ENCODE measurements around the gene HPCAL1. TPM values are rescaled to one million over a fixed set of nuclear protein-coding genes. Genes with fewer than 3 reads are reported as not detected.

The HPCAL1 gene
- total and polyA plus RNA-seq, 2 of the 8 experiments (the other 6 are each of a cell fraction or from before 2014, with no cell fraction given), result 5.8 to 8.6 TPM

GRCh38 chr2:10353931-10354330 is 51.2 kb downstream of the HPCAL1 start:
- H2BK20ac ChIP-seq (ENCODE audit: low read length), result no peak overlapping the region
- no peaks in the 10 kb centered on the region for H3K23me2 ChIP-seq (ENCODE audit: low read depth, low read length)
- H2BK15ac ChIP-seq (ENCODE audit: low read length), result no peak overlapping the region
- no peak overlapping the region for H3K56ac ChIP-seq (replicated peaks; ENCODE audit: insufficient read length, low read depth, low read length)
- DNase-seq (ENCODE audit: low read depth in 1 of 2, low spot score in 2 of 2) (no peak), FAIRE-seq (no peak)
- H4K5ac ChIP-seq (ENCODE audit: insufficient read length, low read depth, low read length), result no peak overlapping the region
- no peaks in the 10 kb centered on the region for H3K36me3 ChIP-seq (ENCODE audit: control insufficient read depth in 2 of 4, insufficient read depth in 4 of 4, low read length in 3 of 4)
- no peak overlapping the region for H2AFZ ChIP-seq (ENCODE audit: low read length)
- no peaks in the 10 kb centered on the region for H3K79me2 ChIP-seq (ENCODE audit: control insufficient read depth in 1 of 2, insufficient read depth in 2 of 2, low read length in 2 of 2)
- no peak overlapping the region for H3K4me2 ChIP-seq (ENCODE audit: insufficient read depth in 1 of 2, low read depth in 2 of 2, low read length in 2 of 2)
- H3K4me3 ChIP-seq (ENCODE audit: extremely low read depth in 1 of 4, insufficient read depth in 2 of 4, low read depth in 3 of 4, low read length in 4 of 4), result no peak overlapping the region
- H2BK120ac ChIP-seq (replicated peaks; ENCODE audit: low read depth, low read length), result no peak overlapping the region
- H3K14ac ChIP-seq (ENCODE audit: insufficient read length), result no peak overlapping the region
- H3K79me1 ChIP-seq (ENCODE audit: low read depth, low read length), result no peaks in the 10 kb centered on the region; the same call in 1 of the 2 replicates
- no peak overlapping the region for H4K8ac ChIP-seq (ENCODE audit: extremely low read depth, insufficient read depth, low read length)
- no peak overlapping the region for H3K27ac ChIP-seq (ENCODE audit: low read depth, low read length)
- ChIA-PET CTCF (ENCODE audit: partially characterized antibody) (interaction anchor here (0.9 to 2.2 kb wide), 4 partner anchors 8 to 30 kb away, joined by 3 to 6 read pairs (median 5); no protein-coding TSS in a partner anchor), POLR2A (ENCODE audit: partially characterized antibody) (interaction anchor here (1.6 to 2.4 kb wide), 2 partner anchors 9 to 10 kb away, joined by 4 read pairs; no protein-coding TSS in a partner anchor)
- H4K20me1 ChIP-seq (replicated peaks in 1 of 2; ENCODE audit: control insufficient read depth in 1 of 2, insufficient read depth in 2 of 2, low read length in 2 of 2), result no peaks in the 10 kb centered on the region
- H4K91ac ChIP-seq (replicated peaks; ENCODE audit: insufficient read length, low read length), result no peak overlapping the region
- WGBS, 2 experiments (ENCODE audit: extremely low coverage in 1 of 2, insufficient coverage in 1 of 2, insufficient read length in 1 of 2, insufficient replicate concordance in 2 of 2, low coverage in 1 of 2, low lambda C conversion rate in 2 of 2, missing lambda C conversion rate in 1 of 2), result 93% methylated on average over 9 of the region's 9 CpGs; no CpG with 5 or more reads in 1 of the 2 experiments
- H3K27me3 ChIP-seq (replicated peaks in 1 of 4; ENCODE audit: control insufficient read depth in 3 of 4, extremely low read depth in 1 of 4, insufficient read depth in 3 of 4, low read length in 3 of 4), result no peaks in the 10 kb centered on the region
- H3K9ac ChIP-seq (replicated peaks in 1 of 4; ENCODE audit: extremely low read depth in 1 of 4, low read depth in 3 of 4, low read length in 3 of 4), result no peak overlapping the region
- no peak for TF ChIP-seq ASH2L (IDR thresholded peaks at IDR 0.05; ENCODE audit: low read length)
- TF ChIP-seq RFX5 (IDR thresholded peaks at IDR 0.05; ENCODE audit: borderline replicate concordance, low read depth, low read length), result no peak
- no peak for TF ChIP-seq USF2 (IDR thresholded peaks at IDR 0.05; ENCODE audit: low read length)
- TF ChIP-seq, protein P1, sequence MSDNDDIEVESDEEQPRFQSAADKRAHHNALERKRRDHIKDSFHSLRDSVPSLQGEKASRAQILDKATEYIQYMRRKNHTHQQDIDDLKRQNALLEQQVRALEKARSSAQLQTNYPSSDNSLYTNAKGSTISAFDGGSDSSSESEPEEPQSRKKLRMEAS (IDR thresholded peaks at IDR 0.05), result no peak
- no peak for TF ChIP-seq SP1 (IDR thresholded peaks at IDR 0.05; ENCODE audit: low read depth, low read length)
- TF ChIP-seq EGR1 (IDR thresholded peaks at IDR 0.05; ENCODE audit: borderline replicate concordance, low read depth, low read length), result no peak
- no peak for TF ChIP-seq RNF2 (IDR thresholded peaks at IDR 0.05; ENCODE audit: borderline replicate concordance, low read depth, low read length, missing control alignments, poor library complexity, severe bottlenecking)
- no peak for TF ChIP-seq NANOG (IDR thresholded peaks at IDR 0.05; ENCODE audit: insufficient read depth, low read depth, low read length, poor library complexity, severe bottlenecking)
- no peak for TF ChIP-seq TAF7 (optimal IDR thresholded peaks at IDR 0.05; ENCODE audit: borderline replicate concordance, low read depth, low read length)
- no peak overlapping the region for H2BK12ac ChIP-seq (ENCODE audit: low read depth, low read length)
- H2BK5ac ChIP-seq (ENCODE audit: low read depth, low read length), result no peak overlapping the region
- H3K23ac ChIP-seq (ENCODE audit: insufficient read length), result no peak overlapping the region
- H3K4me1 ChIP-seq (replicated peaks in 1 of 4; ENCODE audit: control insufficient read depth in 3 of 4, insufficient read depth in 4 of 4, low read length in 3 of 4), result no peaks in the 10 kb centered on the region
- H3K18ac ChIP-seq (ENCODE audit: extremely low read depth, low read length), result no peak overlapping the region
- no peaks in the 10 kb centered on the region for H3K9me3 ChIP-seq (ENCODE audit: insufficient read depth in 2 of 2, low read depth in 1 of 2, low read length in 1 of 2)
- H2AK5ac ChIP-seq (ENCODE audit: low read depth, low read length), result peak overlapping the region; percentile 1; the same call in 1 of the 2 replicates
- no peak overlapping the region for H3K4ac ChIP-seq (replicated peaks; ENCODE audit: insufficient read length, low read depth, low read length)
